HEK293 (cell line): ENCODE data around the gene PIP4K2A.
A peak's percentile ranks its signal among the peaks of the same experiment; 100 is the strongest.

ENCODE experiments used
- KLF1 ChIP-seq: fragments of 450-650 bp; formaldehyde crosslinking; IDR thresholded peaks from 2 replicates; pipeline ENCODE4 v1.5.1; 2016; ENCODE audit warnings: missing biosample characterization, missing genetic modification characterization
- SP2 ChIP-seq: fragments of 450-650 bp; formaldehyde crosslinking; IDR thresholded peaks from 2 replicates; pipeline ENCODE4 v1.5.1; 2016; ENCODE audit warnings: missing biosample characterization, missing genetic modification characterization
- ZNF138 ChIP-seq: fragments of 450-650 bp; formaldehyde crosslinking; IDR thresholded peaks from 2 replicates; pipeline ENCODE4 v1.5.1; 2016; ENCODE audit warnings: missing biosample characterization, missing genetic modification characterization, borderline replicate concordance
- TF ChIP-seq, protein P1 (sequence below): fragments of 450-650 bp; formaldehyde crosslinking; IDR thresholded peaks from 2 replicates; pipeline ENCODE4 v1.5.1; 2016; ENCODE audit warnings: missing biosample characterization, missing genetic modification characterization
- TF ChIP-seq, protein P2 (sequence below): fragments of 450-650 bp; formaldehyde crosslinking; IDR thresholded peaks from 2 replicates; pipeline ENCODE4 v1.5.1; 2016; ENCODE audit warnings: missing biosample characterization, missing genetic modification characterization
- TF ChIP-seq, protein P3 (sequence below): fragments of 450-650 bp; formaldehyde crosslinking; IDR thresholded peaks from 2 replicates; pipeline ENCODE4 v1.5.1; 2016; ENCODE audit warnings: missing biosample characterization, missing genetic modification characterization, low read depth

DNA sequence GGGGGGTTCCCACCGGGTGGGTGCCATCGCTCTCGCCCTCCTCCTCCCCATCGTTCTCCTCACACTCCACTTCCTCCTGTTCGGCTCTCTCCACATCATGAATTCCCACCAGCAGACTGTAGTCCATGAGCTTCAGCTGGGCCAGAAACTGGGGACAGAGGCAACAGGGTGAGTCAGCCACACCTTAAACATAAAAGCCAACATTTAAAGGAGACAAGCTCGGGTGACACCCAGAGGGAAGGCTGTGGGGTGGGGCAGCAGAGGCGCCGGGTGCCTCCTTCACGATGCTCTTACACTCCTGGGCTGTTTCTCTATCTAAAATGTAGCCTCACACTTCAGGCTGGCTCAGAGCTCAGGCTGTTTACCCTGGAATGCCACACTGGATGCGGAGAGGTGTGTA lies 172.5 kb downstream of the PIP4K2A start:
- TF ChIP-seq, protein P1, sequence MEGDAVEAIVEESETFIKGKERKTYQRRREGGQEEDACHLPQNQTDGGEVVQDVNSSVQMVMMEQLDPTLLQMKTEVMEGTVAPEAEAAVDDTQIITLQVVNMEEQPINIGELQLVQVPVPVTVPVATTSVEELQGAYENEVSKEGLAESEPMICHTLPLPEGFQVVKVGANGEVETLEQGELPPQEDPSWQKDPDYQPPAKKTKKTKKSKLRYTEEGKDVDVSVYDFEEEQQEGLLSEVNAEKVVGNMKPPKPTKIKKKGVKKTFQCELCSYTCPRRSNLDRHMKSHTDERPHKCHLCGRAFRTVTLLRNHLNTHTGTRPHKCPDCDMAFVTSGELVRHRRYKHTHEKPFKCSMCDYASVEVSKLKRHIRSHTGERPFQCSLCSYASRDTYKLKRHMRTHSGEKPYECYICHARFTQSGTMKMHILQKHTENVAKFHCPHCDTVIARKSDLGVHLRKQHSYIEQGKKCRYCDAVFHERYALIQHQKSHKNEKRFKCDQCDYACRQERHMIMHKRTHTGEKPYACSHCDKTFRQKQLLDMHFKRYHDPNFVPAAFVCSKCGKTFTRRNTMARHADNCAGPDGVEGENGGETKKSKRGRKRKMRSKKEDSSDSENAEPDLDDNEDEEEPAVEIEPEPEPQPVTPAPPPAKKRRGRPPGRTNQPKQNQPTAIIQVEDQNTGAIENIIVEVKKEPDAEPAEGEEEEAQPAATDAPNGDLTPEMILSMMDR (tag by site-specific recombination) = no peak
- TF ChIP-seq KLF1 (tag by site-specific recombination) (peak; percentile 60; the same call in 1 of the 2 replicates), ZNF138 (tag by site-specific recombination) (no peak), SP2 (tag by site-specific recombination) (no peak)
- TF ChIP-seq, protein P2, sequence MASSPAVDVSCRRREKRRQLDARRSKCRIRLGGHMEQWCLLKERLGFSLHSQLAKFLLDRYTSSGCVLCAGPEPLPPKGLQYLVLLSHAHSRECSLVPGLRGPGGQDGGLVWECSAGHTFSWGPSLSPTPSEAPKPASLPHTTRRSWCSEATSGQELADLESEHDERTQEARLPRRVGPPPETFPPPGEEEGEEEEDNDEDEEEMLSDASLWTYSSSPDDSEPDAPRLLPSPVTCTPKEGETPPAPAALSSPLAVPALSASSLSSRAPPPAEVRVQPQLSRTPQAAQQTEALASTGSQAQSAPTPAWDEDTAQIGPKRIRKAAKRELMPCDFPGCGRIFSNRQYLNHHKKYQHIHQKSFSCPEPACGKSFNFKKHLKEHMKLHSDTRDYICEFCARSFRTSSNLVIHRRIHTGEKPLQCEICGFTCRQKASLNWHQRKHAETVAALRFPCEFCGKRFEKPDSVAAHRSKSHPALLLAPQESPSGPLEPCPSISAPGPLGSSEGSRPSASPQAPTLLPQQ = no peak
- TF ChIP-seq, protein P3, sequence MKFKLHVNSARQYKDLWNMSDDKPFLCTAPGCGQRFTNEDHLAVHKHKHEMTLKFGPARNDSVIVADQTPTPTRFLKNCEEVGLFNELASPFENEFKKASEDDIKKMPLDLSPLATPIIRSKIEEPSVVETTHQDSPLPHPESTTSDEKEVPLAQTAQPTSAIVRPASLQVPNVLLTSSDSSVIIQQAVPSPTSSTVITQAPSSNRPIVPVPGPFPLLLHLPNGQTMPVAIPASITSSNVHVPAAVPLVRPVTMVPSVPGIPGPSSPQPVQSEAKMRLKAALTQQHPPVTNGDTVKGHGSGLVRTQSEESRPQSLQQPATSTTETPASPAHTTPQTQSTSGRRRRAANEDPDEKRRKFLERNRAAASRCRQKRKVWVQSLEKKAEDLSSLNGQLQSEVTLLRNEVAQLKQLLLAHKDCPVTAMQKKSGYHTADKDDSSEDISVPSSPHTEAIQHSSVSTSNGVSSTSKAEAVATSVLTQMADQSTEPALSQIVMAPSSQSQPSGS (tag by site-specific recombination) = no peak
